ENCODE results near the gene POU2AF1. TPM values are rescaled to one million over a fixed set of nuclear protein-coding genes. Genes with fewer than 3 reads are reported as not detected.

The POU2AF1 gene
- total and polyA plus RNA-seq, 2 of the 13 experiments (the other 11 are each of a cell fraction or from before 2014, with no cell fraction given), result 1.9 to 3.6 TPM

DNA sequence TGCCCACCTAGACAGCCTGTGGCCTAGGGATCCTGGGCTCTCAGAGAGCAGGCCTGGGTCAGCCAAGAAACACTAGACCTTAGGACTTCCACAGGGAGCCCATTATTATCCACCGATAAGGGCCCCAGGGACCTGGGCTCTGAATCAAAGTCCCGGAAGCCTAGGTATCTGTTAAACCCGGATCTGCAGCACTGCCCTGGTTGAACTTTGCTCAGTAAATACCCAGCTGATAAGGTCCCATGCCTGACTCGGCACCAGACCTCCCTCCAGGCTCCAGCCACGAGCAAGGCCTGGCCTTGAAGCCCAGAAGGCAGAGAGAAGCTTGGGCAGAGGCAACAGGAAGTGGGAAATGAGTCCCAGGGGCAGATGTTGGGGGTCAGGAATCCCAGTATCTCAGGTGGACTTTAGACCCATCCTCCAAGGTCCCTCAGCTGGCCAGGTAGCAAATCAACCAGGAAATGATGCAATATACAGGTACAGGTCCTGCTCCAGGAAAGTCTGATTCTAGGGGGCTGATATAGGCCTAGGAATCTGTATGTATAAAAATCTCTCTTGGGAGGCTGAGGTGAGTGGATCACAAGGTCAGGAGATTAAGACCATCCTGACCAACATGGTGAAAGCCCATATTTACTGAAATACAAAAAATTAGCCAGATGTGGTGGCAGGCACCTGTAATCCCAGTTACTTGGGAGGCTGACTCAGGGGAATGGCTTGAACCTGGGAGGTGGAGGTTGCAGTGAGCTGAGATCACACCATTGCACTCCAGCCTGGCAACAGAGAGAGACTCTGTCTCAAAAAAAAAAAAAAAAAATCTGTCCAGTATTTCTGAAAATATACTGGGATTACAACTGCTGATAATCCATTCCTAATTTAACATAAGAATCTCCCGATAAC, 18.7 kb downstream of the POU2AF1 start (continued):
- TF ChIP-seq TFDP1 (CRISPR knock-in tag; IDR thresholded peaks at IDR 0.05; ENCODE audit: borderline replicate concordance) (peak; percentile 81; the same call in 1 of the 2 replicates), ZNF264 (CRISPR knock-in tag; IDR thresholded peaks at IDR 0.05) (peak; percentile 92), JARID2 (CRISPR knock-in tag; IDR thresholded peaks at IDR 0.05; ENCODE audit: insufficient replicate concordance) (no peak), HOXA5 (CRISPR knock-in tag; IDR thresholded peaks at IDR 0.05) (peak; percentile 94), SKIL (CRISPR knock-in tag; IDR thresholded peaks at IDR 0.05; ENCODE audit: borderline replicate concordance) (peak; percentile 93), SRF (IDR thresholded peaks at IDR 0.05; ENCODE audit: low read depth, low read length) (no peak), ZNF816 (CRISPR knock-in tag; IDR thresholded peaks at IDR 0.05; ENCODE audit: borderline replicate concordance) (peak; percentile 77; the same call in 1 of the 2 replicates), NRL (CRISPR knock-in tag; IDR thresholded peaks at IDR 0.05; ENCODE audit: borderline replicate concordance) (peak; percentile 92), SPEN (CRISPR knock-in tag; IDR thresholded peaks at IDR 0.05; ENCODE audit: low read depth) (peak; percentile 85), CEBPG (CRISPR knock-in tag; IDR thresholded peaks at IDR 0.05) (peak; percentile 97), ZFP36L2 (CRISPR knock-in tag; IDR thresholded peaks at IDR 0.05) (no peak), EEA1 (CRISPR knock-in tag; IDR thresholded peaks at IDR 0.05; ENCODE audit: borderline replicate concordance) (no peak), SP4 (CRISPR knock-in tag; IDR thresholded peaks at IDR 0.05) (peak; percentile 61), ELF1 (CRISPR knock-in tag; IDR thresholded peaks at IDR 0.05) (peak; percentile 93), ZNF598 (CRISPR knock-in tag; IDR thresholded peaks at IDR 0.05; ENCODE audit: borderline replicate concordance) (0 out of 2 replicates have a peak, but pooled peaks have one; percentile 70), FOSL1 (CRISPR knock-in tag; IDR thresholded peaks at IDR 0.05; ENCODE audit: borderline replicate concordance) (peak; percentile 37; the same call in 1 of the 2 replicates), ZNF781 (CRISPR knock-in tag; IDR thresholded peaks at IDR 0.05; ENCODE audit: borderline replicate concordance, not compliant biosample characterization) (peak; percentile 64), NR2F6 (IDR thresholded peaks at IDR 0.05) (peak; percentile 93), NR2F6 (CRISPR knock-in tag; IDR thresholded peaks at IDR 0.05) (peak; percentile 94), BORCS8-MEF2B (CRISPR knock-in tag; IDR thresholded peaks at IDR 0.05) (peak; percentile 83; the same call in 1 of the 2 replicates), ZSCAN31 (CRISPR knock-in tag; IDR thresholded peaks at IDR 0.05; ENCODE audit: low read depth) (peak; percentile 93)
- TF ChIP-seq, protein P1, sequence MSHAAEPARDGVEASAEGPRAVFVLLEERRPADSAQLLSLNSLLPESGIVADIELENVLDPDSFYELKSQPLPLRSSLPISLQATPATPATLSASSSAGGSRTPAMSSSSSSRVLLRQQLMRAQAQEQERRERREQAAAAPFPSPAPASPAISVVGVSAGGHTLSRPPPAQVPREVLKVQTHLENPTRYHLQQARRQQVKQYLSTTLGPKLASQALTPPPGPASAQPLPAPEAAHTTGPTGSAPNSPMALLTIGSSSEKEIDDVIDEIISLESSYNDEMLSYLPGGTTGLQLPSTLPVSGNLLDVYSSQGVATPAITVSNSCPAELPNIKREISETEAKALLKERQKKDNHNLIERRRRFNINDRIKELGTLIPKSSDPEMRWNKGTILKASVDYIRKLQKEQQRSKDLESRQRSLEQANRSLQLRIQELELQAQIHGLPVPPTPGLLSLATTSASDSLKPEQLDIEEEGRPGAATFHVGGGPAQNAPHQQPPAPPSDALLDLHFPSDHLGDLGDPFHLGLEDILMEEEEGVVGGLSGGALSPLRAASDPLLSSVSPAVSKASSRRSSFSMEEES (CRISPR knock-in tag; IDR thresholded peaks at IDR 0.05), result peak; percentile 97
- TF ChIP-seq, protein P2, sequence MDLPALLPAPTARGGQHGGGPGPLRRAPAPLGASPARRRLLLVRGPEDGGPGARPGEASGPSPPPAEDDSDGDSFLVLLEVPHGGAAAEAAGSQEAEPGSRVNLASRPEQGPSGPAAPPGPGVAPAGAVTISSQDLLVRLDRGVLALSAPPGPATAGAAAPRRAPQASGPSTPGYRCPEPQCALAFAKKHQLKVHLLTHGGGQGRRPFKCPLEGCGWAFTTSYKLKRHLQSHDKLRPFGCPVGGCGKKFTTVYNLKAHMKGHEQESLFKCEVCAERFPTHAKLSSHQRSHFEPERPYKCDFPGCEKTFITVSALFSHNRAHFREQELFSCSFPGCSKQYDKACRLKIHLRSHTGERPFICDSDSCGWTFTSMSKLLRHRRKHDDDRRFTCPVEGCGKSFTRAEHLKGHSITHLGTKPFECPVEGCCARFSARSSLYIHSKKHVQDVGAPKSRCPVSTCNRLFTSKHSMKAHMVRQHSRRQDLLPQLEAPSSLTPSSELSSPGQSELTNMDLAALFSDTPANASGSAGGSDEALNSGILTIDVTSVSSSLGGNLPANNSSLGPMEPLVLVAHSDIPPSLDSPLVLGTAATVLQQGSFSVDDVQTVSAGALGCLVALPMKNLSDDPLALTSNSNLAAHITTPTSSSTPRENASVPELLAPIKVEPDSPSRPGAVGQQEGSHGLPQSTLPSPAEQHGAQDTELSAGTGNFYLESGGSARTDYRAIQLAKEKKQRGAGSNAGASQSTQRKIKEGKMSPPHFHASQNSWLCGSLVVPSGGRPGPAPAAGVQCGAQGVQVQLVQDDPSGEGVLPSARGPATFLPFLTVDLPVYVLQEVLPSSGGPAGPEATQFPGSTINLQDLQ (CRISPR knock-in tag; IDR thresholded peaks at IDR 0.05), result peak; percentile 92; the same call in 1 of the 2 replicates
